Measurements from ENCODE around the gene KCNJ16. TPM values are rescaled to one million over a fixed set of nuclear protein-coding genes. Genes with fewer than 3 reads are reported as not detected.

KCNJ16 gene
- total and polyA plus RNA-seq, 9 of the 15 experiments (the other 6 are each of a cell fraction or from before 2014, with no cell fraction given), result 0.01 to 0.75 (median 0.07) TPM; not detected in 4

DNA sequence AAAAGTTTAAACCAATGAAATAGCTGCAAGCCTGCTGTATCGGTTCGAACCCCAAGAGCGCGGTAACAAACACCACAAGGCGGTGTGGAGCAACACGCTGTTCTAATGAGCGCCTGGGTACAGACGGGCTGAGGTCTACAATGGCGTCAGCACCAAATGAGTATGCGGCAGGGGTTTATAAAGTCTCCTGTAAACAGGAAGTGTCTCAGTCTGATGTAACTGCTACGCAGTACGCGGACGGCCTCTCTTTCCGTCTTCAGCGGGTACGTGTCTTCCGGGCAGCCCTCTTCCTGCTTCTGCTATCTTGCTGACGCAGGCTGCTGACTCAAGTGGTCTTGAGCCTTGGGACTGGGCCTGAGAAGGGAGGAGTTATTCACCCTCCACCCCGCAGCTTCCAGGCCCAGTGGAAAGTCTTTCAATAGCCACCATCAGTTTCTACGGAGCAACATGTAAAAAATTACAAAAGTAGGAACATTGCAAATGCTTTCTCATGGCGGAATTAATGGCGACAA, 53.8 kb downstream of the KCNJ16 start (continued):
- TF ChIP-seq ZBTB9 (CRISPR knock-in tag; IDR thresholded peaks at IDR 0.05) (no peak), PYGO2 (tag; IDR thresholded peaks at IDR 0.05) (no peak), PCBP2 (IDR thresholded peaks at IDR 0.05; ENCODE audit: low read depth, low read length, poor library complexity, severe bottlenecking) (no peak), NCOA2 (IDR thresholded peaks at IDR 0.05; ENCODE audit: partially characterized antibody in 2 of 2) (no peak), ELF1 (tag; IDR thresholded peaks at IDR 0.05) (peak; percentile 96), ZNF354B (CRISPR knock-in tag; IDR thresholded peaks at IDR 0.05) (no peak), ZBTB34 (CRISPR knock-in tag; IDR thresholded peaks at IDR 0.05) (no peak), KDM5B (IDR thresholded peaks at IDR 0.05; ENCODE audit: insufficient replicate concordance, low read depth, low read length) (peak; percentile 86), ZNF280B (CRISPR knock-in tag; IDR thresholded peaks at IDR 0.05) (no peak), KDM1A (IDR thresholded peaks at IDR 0.05) (no peak), ZNF695 (CRISPR knock-in tag; IDR thresholded peaks at IDR 0.05) (no peak), RCOR1 (IDR thresholded peaks at IDR 0.05; ENCODE audit: borderline replicate concordance in 1 of 2, low read depth in 2 of 2, low read length in 2 of 2) (no peak), TAF9B (IDR thresholded peaks at IDR 0.05; ENCODE audit: partially characterized antibody) (peak; percentile 82), CBX8 (IDR thresholded peaks at IDR 0.05; ENCODE audit: borderline replicate concordance, extremely low read depth, low read depth, low read length, poor library complexity, severe bottlenecking) (no peak), BRD4 (IDR thresholded peaks at IDR 0.05) (no peak), ZNF239 (CRISPR knock-in tag; IDR thresholded peaks at IDR 0.05) (no peak)
- TF ChIP-seq, protein P1, sequence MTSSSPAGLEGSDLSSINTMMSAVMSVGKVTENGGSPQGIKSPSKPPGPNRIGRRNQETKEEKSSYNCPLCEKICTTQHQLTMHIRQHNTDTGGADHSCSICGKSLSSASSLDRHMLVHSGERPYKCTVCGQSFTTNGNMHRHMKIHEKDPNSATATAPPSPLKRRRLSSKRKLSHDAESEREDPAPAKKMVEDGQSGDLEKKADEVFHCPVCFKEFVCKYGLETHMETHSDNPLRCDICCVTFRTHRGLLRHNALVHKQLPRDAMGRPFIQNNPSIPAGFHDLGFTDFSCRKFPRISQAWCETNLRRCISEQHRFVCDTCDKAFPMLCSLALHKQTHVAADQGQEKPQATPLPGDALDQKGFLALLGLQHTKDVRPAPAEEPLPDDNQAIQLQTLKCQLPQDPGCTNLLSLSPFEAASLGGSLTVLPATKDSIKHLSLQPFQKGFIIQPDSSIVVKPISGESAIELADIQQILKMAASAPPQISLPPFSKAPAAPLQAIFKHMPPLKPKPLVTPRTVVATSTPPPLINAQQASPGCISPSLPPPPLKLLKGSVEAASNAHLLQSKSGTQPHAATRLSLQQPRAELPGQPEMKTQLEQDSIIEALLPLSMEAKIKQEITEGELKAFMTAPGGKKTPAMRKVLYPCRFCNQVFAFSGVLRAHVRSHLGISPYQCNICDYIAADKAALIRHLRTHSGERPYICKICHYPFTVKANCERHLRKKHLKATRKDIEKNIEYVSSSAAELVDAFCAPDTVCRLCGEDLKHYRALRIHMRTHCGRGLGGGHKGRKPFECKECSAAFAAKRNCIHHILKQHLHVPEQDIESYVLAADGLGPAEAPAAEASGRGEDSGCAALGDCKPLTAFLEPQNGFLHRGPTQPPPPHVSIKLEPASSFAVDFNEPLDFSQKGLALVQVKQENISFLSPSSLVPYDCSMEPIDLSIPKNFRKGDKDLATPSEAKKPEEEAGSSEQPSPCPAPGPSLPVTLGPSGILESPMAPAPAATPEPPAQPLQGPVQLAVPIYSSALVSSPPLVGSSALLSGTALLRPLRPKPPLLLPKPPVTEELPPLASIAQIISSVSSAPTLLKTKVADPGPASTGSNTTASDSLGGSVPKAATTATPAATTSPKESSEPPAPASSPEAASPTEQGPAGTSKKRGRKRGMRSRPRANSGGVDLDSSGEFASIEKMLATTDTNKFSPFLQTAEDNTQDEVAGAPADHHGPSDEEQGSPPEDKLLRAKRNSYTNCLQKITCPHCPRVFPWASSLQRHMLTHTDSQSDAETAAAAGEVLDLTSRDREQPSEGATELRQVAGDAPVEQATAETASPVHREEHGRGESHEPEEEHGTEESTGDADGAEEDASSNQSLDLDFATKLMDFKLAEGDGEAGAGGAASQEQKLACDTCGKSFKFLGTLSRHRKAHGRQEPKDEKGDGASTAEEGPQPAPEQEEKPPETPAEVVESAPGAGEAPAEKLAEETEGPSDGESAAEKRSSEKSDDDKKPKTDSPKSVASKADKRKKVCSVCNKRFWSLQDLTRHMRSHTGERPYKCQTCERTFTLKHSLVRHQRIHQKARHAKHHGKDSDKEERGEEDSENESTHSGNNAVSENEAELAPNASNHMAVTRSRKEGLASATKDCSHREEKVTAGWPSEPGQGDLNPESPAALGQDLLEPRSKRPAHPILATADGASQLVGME (CRISPR knock-in tag; IDR thresholded peaks at IDR 0.05), result no peak
